BLaER1 treated with 17β-estradiol and CSF1 and Interleukin-3, amounts not matched to agents 10 nM and 100 nM (cell line): ENCODE measurements around the gene TMEM141.
"Not testable (repeated sequence)": the region's sequence is repeated elsewhere in the genome, so short reads cannot be mapped to it uniquely, and the experiment has no call there.

Experiments used
- H3K27ac ChIP-seq, 11 experiments: shearing (Covaris generic); formaldehyde crosslinking; 2 replicates each; pipeline ENCODE4 v1.8.1; 2022
- H3K27me3 ChIP-seq, 11 experiments: shearing (Covaris generic); formaldehyde crosslinking; 2 replicates each; pipeline ENCODE4 v1.8.1; 2022
- H3K36me3 ChIP-seq, 11 experiments: shearing (Covaris generic); formaldehyde crosslinking; 2 replicates each; pipeline ENCODE4 v1.8.1; 2022
- H3K4me1 ChIP-seq, 10 experiments: shearing (Covaris generic); formaldehyde crosslinking; 2 replicates each; pipeline ENCODE4 v1.8.1; 2022
- H3K4me2 ChIP-seq, 11 experiments: shearing (Covaris generic); formaldehyde crosslinking; 2 replicates each; pipeline ENCODE4 v1.8.1; 2022
- H3K4me3 ChIP-seq, 10 experiments: shearing (Covaris generic); formaldehyde crosslinking; 2 replicates each; pipeline ENCODE4 v1.8.1; 2022
- H3K9ac ChIP-seq, 11 experiments: shearing (Covaris generic); formaldehyde crosslinking; 2 replicates each; pipeline ENCODE4 v1.8.1; 2022
- H3K9me3 ChIP-seq, 11 experiments: shearing (Covaris generic); formaldehyde crosslinking; replicated peaks in 1 of 11; 2 replicates each; pipeline ENCODE4 v1.8.1; 2022
- H4K20me1 ChIP-seq, 11 experiments: shearing (Covaris generic); formaldehyde crosslinking; 2 replicates each; pipeline ENCODE4 v1.8.1; 2022
- Cebpa-rat ChIP-seq, 11 experiments: shearing (Covaris generic); IDR thresholded peaks; 2 replicates each; pipeline ENCODE4 v1.8.1; 2022

The TMEM141 gene

DNA sequence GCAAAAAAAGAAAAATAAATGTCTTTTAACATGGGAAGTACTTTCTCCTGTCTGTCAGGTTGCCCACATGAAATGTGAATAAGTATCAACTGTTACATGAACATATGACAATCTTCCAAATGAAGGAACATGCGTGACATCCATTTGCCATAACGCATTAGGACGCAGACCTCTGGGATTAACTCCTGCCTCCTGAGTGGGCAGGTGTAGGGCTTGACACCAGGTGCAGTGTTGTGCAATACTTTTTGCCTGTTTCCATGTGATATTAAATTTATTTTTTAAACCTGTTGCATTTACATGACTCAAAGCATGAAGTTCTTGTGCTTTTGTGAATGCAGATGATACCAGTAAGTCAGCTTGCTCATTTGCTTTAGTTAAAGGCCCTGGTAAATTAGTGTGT is 8.7 kb upstream of the TMEM141 start:
- Histone ChIP-seq H3K9ac (no peak overlapping the region), H3K36me3 (no peaks in the 10 kb centered on the region), H3K27me3 (peaks cover 0 to 4% (median 0%) of the 10 kb centered on the region in 11 experiments; a peak in 1 of 22 replicates), H3K4me3 (no peak overlapping the region), H3K9me3 (no peaks in the 10 kb centered on the region), H4K20me1 (no peaks in the 10 kb centered on the region), H3K27ac (no peak overlapping the region), H3K4me1 (peaks cover 19 to 43% (median 27%) of the 10 kb centered on the region in 10 experiments), H3K4me2 (no peak overlapping the region)
- TF ChIP-seq Cebpa-rat (IDR thresholded peaks at IDR 0.05) = peak in 4 of 11 experiments; percentile 26 to 74 (median 32); a peak in 5 of 22 replicates

DNA sequence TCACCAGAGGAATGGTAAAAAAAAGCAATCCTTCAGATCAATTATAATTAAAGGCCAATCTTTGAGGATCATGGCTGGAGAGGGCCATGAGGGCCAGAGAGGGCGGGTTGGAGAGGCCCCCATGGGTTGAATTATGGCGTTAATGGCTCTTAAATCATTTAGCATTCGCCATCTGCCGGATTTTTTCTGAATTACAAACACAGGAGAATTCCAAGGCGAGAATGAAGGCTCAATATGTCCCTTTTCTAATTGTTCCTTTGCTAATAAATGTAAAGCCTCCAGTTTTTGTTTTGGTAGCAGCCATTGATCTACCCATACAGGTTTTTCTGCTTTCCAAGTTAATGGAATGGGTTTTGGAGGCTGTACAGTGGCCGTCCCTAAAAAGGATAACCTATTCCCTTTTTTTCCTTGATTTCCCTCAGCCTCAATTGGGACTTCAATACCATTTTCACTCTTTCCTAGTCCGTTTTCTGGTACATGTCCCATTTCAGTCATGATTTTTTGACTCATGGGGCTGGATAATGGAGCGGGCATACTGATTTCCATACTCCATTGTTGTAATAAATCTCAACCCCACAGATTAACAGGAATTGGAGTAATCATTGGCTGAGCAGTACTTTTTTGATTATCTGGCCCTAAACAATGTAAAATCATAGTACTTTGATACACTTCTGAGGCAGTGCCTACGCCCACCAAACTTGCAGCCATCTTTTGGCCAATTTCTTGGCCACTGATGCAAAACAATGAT is 6.7 kb upstream of the TMEM141 start:
- Histone ChIP-seq H3K4me1 (peaks cover 28 to 56% (median 41%) of the 10 kb centered on the region in 10 experiments), H3K9me3 (no peaks in the 10 kb centered on the region), H3K4me3 (no peak overlapping the region), H3K4me2 (peak overlapping the region; percentile 59 to 86 (median 74)), H3K9ac (0 out of 22 replicates have a peak overlapping the region, but pooled peaks of 2 of the 11 experiments have one; percentile 2 to 29), H3K27ac (peak overlapping the region in 1 of 11 experiments; percentile 6; a peak in 1 of 22 replicates), H4K20me1 (no peaks in the 10 kb centered on the region), H3K36me3 (no peaks in the 10 kb centered on the region), H3K27me3 (peaks cover 0 to 4% (median 0%) of the 10 kb centered on the region in 11 experiments; a peak in 1 of 22 replicates)
- TF ChIP-seq Cebpa-rat (IDR thresholded peaks at IDR 0.05) = no peak

DNA sequence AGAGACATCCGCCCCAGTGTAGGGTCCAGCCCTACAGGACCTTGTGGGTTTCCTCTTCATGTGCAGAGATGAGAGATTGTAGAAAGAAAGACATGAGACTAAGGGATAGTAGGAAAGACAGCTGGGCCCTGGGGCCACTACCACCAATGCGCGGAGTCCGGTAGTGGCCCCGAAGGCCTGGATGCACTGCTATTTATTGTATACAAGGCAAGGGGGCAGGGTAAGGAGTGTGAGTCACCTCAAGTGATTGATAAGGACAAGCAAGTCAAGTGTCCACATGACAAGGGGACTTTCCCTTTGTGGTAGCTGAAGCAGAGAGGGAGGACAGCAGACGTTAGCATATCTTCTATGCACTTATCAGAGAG is 6.2 kb upstream of the TMEM141 start:
- no peaks in the 10 kb centered on the region for H3K36me3 ChIP-seq
- H3K4me1 ChIP-seq = peaks cover 29 to 58% (median 42%) of the 10 kb centered on the region in 10 experiments
- no peak overlapping the region for H3K4me3 ChIP-seq
- peaks cover 0 to 4% (median 0%) of the 10 kb centered on the region in 11 experiments; a peak in 1 of 22 replicates for H3K27me3 ChIP-seq
- H3K27ac ChIP-seq = peak overlapping the region in 1 of 11 experiments; percentile 6; a peak in 1 of 22 replicates
- H3K9me3 ChIP-seq = no peaks in the 10 kb centered on the region
- H4K20me1 ChIP-seq = no peaks in the 10 kb centered on the region
- peak overlapping the region in 3 of 11 experiments; percentile 2 to 29 (median 7); a peak in 1 of 22 replicates for H3K9ac ChIP-seq
- TF ChIP-seq Cebpa-rat (IDR thresholded peaks at IDR 0.05) = no peak
- peak overlapping the region; percentile 59 to 86 (median 74) for H3K4me2 ChIP-seq

DNA sequence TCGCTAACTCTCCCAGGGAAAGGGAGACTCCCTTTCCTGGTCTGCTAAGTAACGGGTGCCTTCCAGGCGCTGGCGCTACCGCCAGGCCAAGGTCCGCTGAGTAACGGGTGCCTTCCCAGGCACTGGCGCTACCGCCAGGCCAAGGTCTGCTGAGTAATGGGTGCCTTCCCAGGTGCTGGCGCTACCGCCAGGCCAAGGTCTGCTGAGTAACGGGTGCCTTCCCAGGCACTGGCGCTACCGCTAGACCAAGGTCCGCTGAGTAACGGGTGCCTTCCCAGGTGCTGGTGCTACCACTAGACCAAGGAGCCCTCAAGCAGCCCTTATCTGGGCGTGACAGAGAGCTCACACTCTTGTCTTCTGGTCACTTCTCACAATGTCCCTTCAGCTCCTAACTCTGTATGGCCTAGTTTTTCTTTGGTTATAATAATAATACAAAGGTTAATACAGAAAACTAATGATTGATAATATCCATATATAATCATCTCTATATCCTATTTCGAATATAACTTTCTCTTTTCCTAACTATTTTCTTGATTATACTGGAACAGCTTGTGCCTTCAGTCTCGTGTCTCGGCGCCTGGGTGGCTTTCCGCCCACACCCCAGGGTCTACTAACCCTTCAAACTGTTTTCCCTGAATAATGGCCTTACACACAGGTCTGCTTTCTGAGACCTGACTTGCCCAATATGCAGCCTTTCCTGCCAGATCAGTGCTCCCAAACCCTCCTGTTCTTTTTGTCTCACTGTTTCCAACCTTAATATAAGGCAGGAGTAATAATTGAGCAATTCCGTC is 5.4 kb upstream of the TMEM141 start:
- not testable (repeated sequence) for H3K36me3 ChIP-seq, H3K4me3 ChIP-seq, H3K27ac ChIP-seq, H3K27me3 ChIP-seq, H4K20me1 ChIP-seq, H3K9me3 ChIP-seq
- Histone ChIP-seq H3K4me2 (peak overlapping the region; percentile 59 to 86 (median 74); a peak in 21 of 22 replicates), H3K4me1 (peaks cover 35 to 64% (median 48%) of the 10 kb centered on the region in 10 experiments), H3K9ac (peak overlapping the region in 1 of 11 experiments; percentile 9; a peak in 1 of 22 replicates)

DNA sequence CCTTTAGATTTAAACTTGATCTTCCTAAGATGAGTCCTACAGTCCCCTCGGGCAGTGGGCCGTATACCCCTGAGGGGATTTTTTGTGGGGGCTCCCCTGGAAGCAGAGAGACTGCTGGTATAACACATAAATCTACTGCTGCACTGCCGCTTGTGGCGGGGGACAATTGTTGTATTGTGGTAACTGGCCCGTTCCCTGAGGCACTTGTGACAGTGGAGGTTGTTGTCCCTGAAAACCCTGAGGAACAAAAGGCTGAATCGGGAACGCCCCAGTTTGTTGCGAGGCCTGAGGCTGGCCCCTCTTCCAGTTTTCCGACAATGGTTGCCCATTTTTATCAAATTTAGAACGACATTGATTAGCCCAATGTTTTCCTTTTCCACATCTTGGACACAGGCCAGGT is 4.7 kb upstream of the TMEM141 start:
- H3K27ac ChIP-seq = no peak overlapping the region
- peaks cover 0 to under 1% (median 0%) of the 10 kb centered on the region in 11 experiments; a peak in 1 of 22 replicates for H4K20me1 ChIP-seq
- peak overlapping the region in 5 of 11 experiments; percentile 59 to 86 (median 77); a peak in 8 of 22 replicates for H3K4me2 ChIP-seq
- no peak overlapping the region for H3K4me3 ChIP-seq
- TF ChIP-seq Cebpa-rat (IDR thresholded peaks at IDR 0.05) = no peak
- no peaks in the 10 kb centered on the region for H3K36me3 ChIP-seq
- no peaks in the 10 kb centered on the region for H3K9me3 ChIP-seq
- H3K9ac ChIP-seq = no peak overlapping the region
- peaks cover 0 to 4% (median 0%) of the 10 kb centered on the region in 11 experiments; a peak in 1 of 22 replicates for H3K27me3 ChIP-seq
- peaks cover 35 to 64% (median 49%) of the 10 kb centered on the region in 10 experiments for H3K4me1 ChIP-seq

DNA sequence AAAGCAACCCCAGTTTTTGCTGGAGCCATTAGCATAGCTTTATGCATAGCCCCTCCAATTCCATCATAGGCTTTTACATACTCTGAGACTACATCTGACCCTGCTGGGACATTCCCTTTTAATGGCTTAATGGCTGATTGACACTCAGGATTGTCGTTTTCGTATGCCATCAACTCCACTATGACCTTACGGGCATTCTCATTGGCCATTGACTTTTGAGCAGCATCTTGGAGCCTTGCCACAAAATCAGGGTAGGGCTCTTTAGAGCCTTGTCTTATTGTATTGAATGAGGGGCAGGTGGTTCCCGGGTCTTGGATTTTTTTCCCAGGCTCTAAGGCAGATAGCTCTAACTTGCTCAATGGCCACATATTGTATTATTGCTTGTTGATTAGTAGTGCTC is 4.2 kb upstream of the TMEM141 start:
- not testable (repeated sequence) for H3K36me3 ChIP-seq, H3K4me3 ChIP-seq, H4K20me1 ChIP-seq, H3K9me3 ChIP-seq, H3K27me3 ChIP-seq, H3K27ac ChIP-seq, H3K9ac ChIP-seq, H3K4me2 ChIP-seq
- peaks cover 39 to 68% (median 55%) of the 10 kb centered on the region in 10 experiments for H3K4me1 ChIP-seq

DNA sequence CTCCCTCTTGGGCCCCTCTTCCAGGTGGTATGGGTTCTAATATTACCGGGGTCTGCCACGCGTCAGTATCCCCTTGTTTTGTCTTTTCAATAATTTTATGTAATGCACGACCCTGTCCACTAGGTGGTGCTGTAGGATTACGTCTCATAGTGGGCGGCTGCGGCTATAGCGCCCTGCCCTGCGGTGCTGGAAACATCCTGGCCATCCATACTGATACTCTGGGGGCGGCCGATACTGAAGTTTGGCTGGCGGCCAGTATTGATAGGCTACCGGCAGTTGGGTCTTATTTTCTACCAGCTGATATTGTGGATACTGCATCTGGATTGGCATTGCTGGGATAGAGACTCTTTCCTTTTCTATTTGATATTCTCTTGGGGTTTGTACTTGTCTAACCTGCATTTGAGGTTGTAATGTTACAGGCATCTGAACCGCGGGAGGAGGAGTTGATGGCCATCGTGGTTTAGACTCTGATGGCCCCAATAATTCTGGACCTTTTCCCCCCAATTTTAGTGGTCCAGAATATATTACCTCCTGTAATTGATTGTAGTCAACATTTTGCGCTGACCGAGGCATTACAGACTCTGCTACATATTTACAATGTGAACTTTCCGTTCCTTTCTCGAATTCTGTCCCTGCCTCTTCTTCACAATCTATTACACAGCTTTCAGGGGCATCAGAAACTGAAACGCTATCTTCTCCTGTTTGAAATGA is 3.3 kb upstream of the TMEM141 start:
- no peak overlapping the region for H3K27ac ChIP-seq
- H3K9me3 ChIP-seq = no peaks in the 10 kb centered on the region
- H4K20me1 ChIP-seq = peaks cover 0 to 15% (median 9%) of the 10 kb centered on the region in 11 experiments; a peak in 14 of 22 replicates
- no peak for TF ChIP-seq Cebpa-rat (IDR thresholded peaks at IDR 0.05)
- H3K4me2 ChIP-seq = peak overlapping the region; percentile 37 to 80 (median 66)
- no peak overlapping the region for H3K4me3 ChIP-seq
- H3K27me3 ChIP-seq = peaks cover 0 to 4% (median 0%) of the 10 kb centered on the region in 11 experiments; a peak in 1 of 22 replicates
- peak overlapping the region in 6 of 11 experiments; percentile 41 to 63 (median 57); a peak in 8 of 22 replicates for H3K9ac ChIP-seq
- H3K36me3 ChIP-seq = peaks cover 0 to 6% (median 2%) of the 10 kb centered on the region in 11 experiments; a peak in 6 of 22 replicates
- H3K4me1 ChIP-seq = peaks cover 47 to 76% (median 63%) of the 10 kb centered on the region in 10 experiments

DNA sequence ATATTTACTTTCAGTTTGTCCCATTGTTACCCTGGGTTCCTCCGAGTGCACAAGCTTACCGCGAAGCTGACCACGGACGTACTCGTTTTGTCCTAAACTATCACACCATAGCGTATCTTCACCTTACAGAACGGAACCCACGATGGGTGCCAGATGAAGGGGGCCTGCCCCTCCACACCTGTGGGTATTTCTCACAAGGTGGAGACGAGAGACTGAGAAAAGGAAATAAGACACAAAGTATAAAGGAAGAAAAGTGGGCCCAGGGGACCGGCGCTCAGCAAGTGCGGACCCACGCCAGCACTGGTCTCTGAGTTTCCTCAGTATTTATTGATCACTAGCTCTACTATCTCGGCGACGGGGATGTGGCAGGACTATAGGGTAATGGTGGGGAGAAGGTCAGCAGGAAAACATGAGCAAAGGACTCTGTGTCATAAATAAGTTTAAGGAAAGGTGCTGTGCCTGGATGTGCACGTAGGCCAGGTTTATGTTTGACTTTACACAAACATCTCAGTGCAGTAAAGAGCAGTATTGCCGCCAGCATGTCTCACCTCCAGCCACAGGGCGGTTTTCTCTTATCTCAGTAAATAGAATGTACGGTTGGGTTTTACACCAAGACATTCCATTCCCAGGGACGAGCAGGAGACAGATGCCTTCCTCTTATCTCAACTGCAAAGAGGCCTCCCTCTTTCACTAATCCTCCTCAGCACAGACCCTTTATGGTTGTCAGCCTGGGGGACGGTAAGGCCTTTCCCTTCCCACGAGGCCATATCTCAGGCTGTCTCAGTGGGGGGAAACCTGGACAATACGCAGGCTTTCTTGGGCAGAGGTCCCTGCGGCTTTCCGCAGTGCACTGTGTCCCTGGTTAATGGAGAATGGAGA is 2.3 kb upstream of the TMEM141 start:
- peaks cover 0 to 25% (median 18%) of the 10 kb centered on the region in 11 experiments; a peak in 16 of 22 replicates for H4K20me1 ChIP-seq
- peak overlapping the region; percentile 6 to 63 (median 46); a peak in 17 of 22 replicates for H3K9ac ChIP-seq
- H3K27me3 ChIP-seq, H3K9me3 ChIP-seq: not testable (repeated sequence)
- peak overlapping the region; percentile 37 to 80 (median 66) for H3K4me2 ChIP-seq
- peaks cover 55 to 84% (median 72%) of the 10 kb centered on the region in 10 experiments for H3K4me1 ChIP-seq
- peak overlapping the region in 3 of 11 experiments; percentile 31 to 47 (median 36); a peak in 4 of 22 replicates for H3K27ac ChIP-seq
- H3K36me3 ChIP-seq = peaks cover 0 to 17% (median 7%) of the 10 kb centered on the region in 11 experiments; a peak in 7 of 22 replicates
- peak overlapping the region in 2 of 10 experiments; percentile 29 to 36; a peak in 2 of 20 replicates for H3K4me3 ChIP-seq
